Endodermal cell (in vitro differentiated cells): Measurements from ENCODE around the gene SLC7A14. TPM values are rescaled to one million over a fixed set of nuclear protein-coding genes. Genes with fewer than 3 reads are reported as not detected.

Experiments
- DNase-seq: peaks from one replicate; pipeline ENCODE4 v3.0.0-alpha.2; 2017
- H3K27ac ChIP-seq: 2 replicates; pipeline ENCODE4 v1.5.1; 2013; ENCODE audit warnings: mild to moderate bottlenecking, low read depth, low read length, moderate library complexity
- H3K27me3 ChIP-seq: 2 replicates; pipeline ENCODE4 v1.6.1; 2013; ENCODE audit warnings: mild to moderate bottlenecking, low read length, moderate library complexity; ENCODE audit not compliant: insufficient read depth, control insufficient read depth, poor library complexity, severe bottlenecking
- H3K36me3 ChIP-seq: 2 replicates; pipeline ENCODE4 v1.7.0; 2013; ENCODE audit warnings: mild to moderate bottlenecking, low read length, moderate library complexity; ENCODE audit not compliant: control insufficient read depth, insufficient read depth
- H3K4me1 ChIP-seq: one replicate; pipeline ENCODE4 v1.7.0; 2013; ENCODE audit warnings: low read length; ENCODE audit not compliant: control insufficient read depth, insufficient read depth
- H3K4me3 ChIP-seq: 2 replicates; pipeline ENCODE4 v1.5.1; 2013; ENCODE audit warnings: mild to moderate bottlenecking, low read length, moderate library complexity
- H3K9ac ChIP-seq: 2 replicates; pipeline ENCODE4 v1.6.1; 2013; ENCODE audit warnings: mild to moderate bottlenecking, low read length, moderate library complexity; ENCODE audit not compliant: poor library complexity, severe bottlenecking; ENCODE audit errors: extremely low read depth
- H3K9me3 ChIP-seq: 2 replicates; pipeline ENCODE4 v1.6.1; 2013; ENCODE audit warnings: mild to moderate bottlenecking, low read length, moderate library complexity; ENCODE audit not compliant: control insufficient read depth
- H3K27ac Mint-ChIP-seq: 2 replicates; pipeline ENCODE4 v1.8.0; 2020; ENCODE audit warnings: mixed read lengths
- H3K27me3 Mint-ChIP-seq: 2 replicates; pipeline ENCODE4 v1.8.0; 2021; ENCODE audit warnings: mild to moderate bottlenecking, mixed read lengths; ENCODE audit not compliant: insufficient read depth
- H3K36me3 Mint-ChIP-seq: 2 replicates; pipeline ENCODE4 v1.8.0; 2020; ENCODE audit warnings: low read depth, mixed read lengths
- H3K4me1 Mint-ChIP-seq: 2 replicates; pipeline ENCODE4 v1.8.0; 2020; ENCODE audit warnings: mixed read lengths
- H3K4me3 Mint-ChIP-seq: 2 replicates; pipeline ENCODE4 v1.8.0; 2020; ENCODE audit warnings: mild to moderate bottlenecking, moderate library complexity, mixed read lengths
- H3K9me3 Mint-ChIP-seq: 2 replicates; pipeline ENCODE4 v1.8.0; 2020; ENCODE audit warnings: mild to moderate bottlenecking, mixed read lengths
- CTCF ChIP-seq: fragments of 200-600 bp; sonication (generic); conservative IDR thresholded peaks from 2 replicates; pipeline ENCODE4 v1.5.0; 2021; ENCODE audit warnings: antibody characterized with exemption, mild to moderate bottlenecking
- WGBS, 2 experiments: methylation state at CpG; one replicate each; pipeline versions ENCODE4 v1.1.5 to v1.1.7; 2013; ENCODE audit warnings: missing lambda C conversion rate in 2 of 2, mixed read lengths in 1 of 2; ENCODE audit not compliant: insufficient coverage in 1 of 2, insufficient read length in 1 of 2; 5-methylcytosine and 5-hydroxymethylcytosine counted together
- total RNA-seq, 2 donors: library from RNA; stranded (reverse); fragmentation: NEBNext Ultra II Directional in 1 of 2; extraction: Animal tissue kit (Norgen Biotek cat#: 25700) in 1 of 2; gene quantifications; 2 replicates in 1 of 2; 3 replicates in 1 of 2; pipeline ENCODE4 v1.2.1, GENCODE V29; 2021

The SLC7A14 gene
- total RNA-seq, 2 donors from 2014 or later: 0.29 to 0.42 TPM

DNA sequence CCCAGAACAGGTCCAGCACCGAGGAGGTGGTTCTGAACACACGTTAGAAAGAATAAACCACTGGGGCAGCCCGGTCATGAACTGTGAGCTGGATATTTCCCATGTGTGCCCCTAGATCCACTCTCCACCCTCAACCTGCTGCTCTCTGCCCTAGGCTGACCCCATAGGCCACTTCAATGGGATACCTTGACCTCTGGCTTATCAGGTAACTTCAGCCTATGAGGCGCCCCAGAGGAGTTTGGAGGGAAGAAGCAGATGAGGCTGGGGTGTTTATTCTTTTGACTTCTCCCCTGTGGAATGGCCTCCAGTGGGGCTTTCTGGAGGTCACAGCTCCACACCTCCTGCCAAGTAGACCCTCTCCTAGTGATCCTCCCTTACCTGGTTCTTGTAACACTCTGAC is 47.7 kb upstream of the SLC7A14 start:
- H3K4me3 ChIP-seq: no peak overlapping the region
- H3K27me3 ChIP-seq: no peaks in the 10 kb centered on the region
- H3K27me3 Mint-ChIP-seq: no peaks in the 10 kb centered on the region
- no peaks in the 10 kb centered on the region for H3K9me3 ChIP-seq
- no peaks in the 10 kb centered on the region for H3K36me3 Mint-ChIP-seq
- peaks cover 7% of the 10 kb centered on the region for H3K4me1 Mint-ChIP-seq
- TF ChIP-seq CTCF: no peak
- H3K9me3 Mint-ChIP-seq: no peaks in the 10 kb centered on the region
- no peak for DNase-seq
- H3K4me3 Mint-ChIP-seq: no peak overlapping the region
- WGBS, 2 experiments: 93 to 100% methylated on average over 3 to 4 of the region's 4 CpGs
- no peaks in the 10 kb centered on the region for H3K4me1 ChIP-seq
- no peak overlapping the region for H3K27ac ChIP-seq
- H3K27ac Mint-ChIP-seq: no peak overlapping the region
- H3K9ac ChIP-seq: no peak overlapping the region
- H3K36me3 ChIP-seq: no peaks in the 10 kb centered on the region

DNA sequence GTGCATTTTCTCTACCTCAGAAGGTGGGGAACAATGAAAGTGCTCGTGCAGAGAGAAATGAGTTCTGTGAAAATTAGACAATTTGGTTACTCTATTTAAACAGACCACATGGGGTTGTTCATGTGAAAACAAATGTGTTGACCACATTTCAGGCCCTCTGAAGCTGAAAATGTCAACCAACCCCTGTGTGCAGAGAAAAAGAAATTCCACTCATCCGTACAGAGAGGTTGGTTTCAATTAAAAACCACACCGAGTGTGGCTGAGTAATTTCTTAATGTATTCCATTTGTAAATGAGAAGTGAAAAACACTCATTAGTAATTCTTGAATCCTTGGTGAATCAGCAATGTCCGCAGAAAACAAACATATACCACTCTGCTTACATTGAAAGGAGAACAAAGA is 46.9 kb upstream of the SLC7A14 start:
- no peaks in the 10 kb centered on the region for H3K4me1 ChIP-seq
- H3K27me3 ChIP-seq: no peaks in the 10 kb centered on the region
- H3K36me3 Mint-ChIP-seq: no peaks in the 10 kb centered on the region
- H3K4me1 Mint-ChIP-seq: peaks cover 7% of the 10 kb centered on the region
- no peak overlapping the region for H3K4me3 ChIP-seq
- H3K27ac ChIP-seq: no peak overlapping the region
- no peaks in the 10 kb centered on the region for H3K27me3 Mint-ChIP-seq
- WGBS, 2 experiments: 43 to 90% methylated on average over 1 to 4 of the region's 4 CpGs
- H3K9me3 Mint-ChIP-seq: no peaks in the 10 kb centered on the region
- H3K36me3 ChIP-seq: no peaks in the 10 kb centered on the region
- H3K27ac Mint-ChIP-seq: peak overlapping the region; percentile 28
- no peaks in the 10 kb centered on the region for H3K9me3 ChIP-seq
- no peak for DNase-seq
- H3K4me3 Mint-ChIP-seq: no peak overlapping the region
- no peak for TF ChIP-seq CTCF
- H3K9ac ChIP-seq: no peak overlapping the region

GRCh38 chr3:170631755-170632488 is 46.0 kb upstream of the SLC7A14 start:
- H3K4me3 Mint-ChIP-seq: no peak overlapping the region
- peaks cover 7% of the 10 kb centered on the region for H3K4me1 Mint-ChIP-seq
- H3K9me3 Mint-ChIP-seq: no peaks in the 10 kb centered on the region
- H3K4me3 ChIP-seq: no peak overlapping the region
- no peak for TF ChIP-seq CTCF
- no peak overlapping the region for H3K27ac Mint-ChIP-seq
- no peaks in the 10 kb centered on the region for H3K36me3 Mint-ChIP-seq
- no peaks in the 10 kb centered on the region for H3K4me1 ChIP-seq
- H3K27me3 ChIP-seq: no peaks in the 10 kb centered on the region
- H3K9me3 ChIP-seq: no peaks in the 10 kb centered on the region
- H3K27me3 Mint-ChIP-seq: no peaks in the 10 kb centered on the region
- 92 to 98% methylated on average over 6 to 7 of the region's 7 CpGs for WGBS, 2 experiments
- DNase-seq: no peak
- no peak overlapping the region for H3K27ac ChIP-seq
- no peaks in the 10 kb centered on the region for H3K36me3 ChIP-seq
- H3K9ac ChIP-seq: no peak overlapping the region
